H4 (cell line): ENCODE data around the gene ABHD2. TPM values are rescaled to one million over a fixed set of nuclear protein-coding genes. Genes with fewer than 3 reads are reported as not detected.
A peak's percentile ranks its signal among the peaks of the same experiment; 100 is the strongest.

Source experiments
- DNase-seq: peaks from one replicate; pipeline ENCODE4 v3.0.0-alpha.2; 2015; ENCODE audit warnings: low spot score
- total RNA-seq: library from RNA; depleted of rRNA; stranded (reverse); fragments of >200 nt; shearing (Covaris generic); gene quantifications from 2 replicates; pipeline ENCODE4 v1.2.3, GENCODE V29; 2014

The ABHD2 gene
- total RNA-seq, 1 experiment from 2014 or later: 19.0 TPM

DNA sequence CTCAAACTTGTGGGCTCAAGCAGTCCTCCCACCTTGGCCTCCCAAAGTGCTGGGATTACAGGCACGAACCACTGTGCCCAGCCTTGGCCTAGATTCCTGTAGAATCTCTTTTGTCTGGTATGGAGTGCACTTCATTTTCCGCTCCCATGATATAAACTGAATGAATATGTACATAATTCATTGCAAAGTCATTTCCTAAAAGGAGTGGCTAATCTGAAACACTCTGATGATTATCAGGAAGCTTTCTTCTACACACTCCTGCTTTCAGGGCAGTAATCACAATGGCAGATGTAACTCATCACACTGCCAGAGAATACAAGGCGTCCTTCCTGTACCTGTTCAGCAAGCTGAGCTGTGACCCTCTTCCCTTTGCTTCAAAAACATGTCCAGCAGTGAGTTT lies 104.5 kb downstream of the ABHD2 start:
- DNase-seq: no peak

DNA sequence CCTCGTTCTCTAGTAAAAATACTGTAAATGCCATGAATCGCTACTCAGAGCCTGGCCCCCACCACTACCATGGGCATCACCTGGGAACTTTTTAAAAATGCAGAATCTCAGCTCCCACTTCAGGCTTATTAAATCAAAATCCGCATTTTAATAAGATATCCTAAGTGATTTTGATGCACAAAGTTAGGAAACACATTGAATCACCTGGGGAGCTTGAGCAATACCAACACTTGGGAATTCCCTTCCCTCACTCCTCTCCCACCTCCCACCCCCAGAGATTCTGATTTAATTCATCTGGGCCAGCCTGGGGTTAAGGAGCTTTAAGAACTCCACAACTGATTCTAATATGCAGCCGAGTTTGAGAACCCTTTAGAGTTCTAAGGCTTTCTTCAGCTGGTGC lies 106.4 kb downstream of the ABHD2 start:
- no peak for DNase-seq

DNA sequence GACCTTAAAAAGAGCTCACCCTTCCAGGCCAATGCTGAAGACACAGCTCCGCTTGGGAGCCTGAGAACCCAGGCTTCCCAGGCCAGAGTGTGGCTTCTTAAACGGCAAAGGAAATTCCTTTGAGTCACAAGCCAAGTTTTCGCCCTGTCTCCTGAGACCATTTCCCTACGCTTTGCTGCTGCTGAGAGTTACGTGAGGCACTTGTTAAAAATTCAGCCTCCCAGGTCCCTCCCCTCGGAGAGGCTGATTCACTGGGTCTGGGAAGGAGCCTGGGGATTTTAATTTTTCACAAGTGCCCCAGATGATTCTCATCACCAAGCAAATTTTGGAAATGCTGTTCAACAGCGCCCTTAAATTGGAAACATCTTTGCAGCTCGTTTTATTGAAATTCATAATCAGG lies 107.6 kb downstream of the ABHD2 start:
- no peak for DNase-seq

GRCh38 chr15:89196241-89196640 lies 108.0 kb downstream of the ABHD2 start:
- no peak for DNase-seq

DNA sequence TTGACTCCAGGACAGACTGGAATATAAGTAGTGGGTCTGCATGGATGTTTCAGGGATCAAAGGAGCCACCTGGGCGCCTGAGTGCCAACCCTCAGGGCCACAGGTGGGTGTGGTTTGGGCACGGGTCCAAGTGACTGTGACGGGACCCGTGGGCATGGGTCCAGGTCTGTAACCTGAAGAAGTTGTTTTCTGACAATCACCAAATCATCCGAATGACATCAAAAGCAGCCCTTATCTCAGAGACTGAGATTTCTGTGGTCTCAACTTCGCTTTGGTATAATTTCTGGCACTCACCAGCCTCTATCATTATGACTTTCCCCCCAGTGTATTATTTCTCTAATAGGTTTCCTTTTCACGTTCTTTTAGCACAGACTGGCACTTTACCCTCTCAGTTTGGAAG lies 108.7 kb downstream of the ABHD2 start:
- DNase-seq: no peak

GRCh38 chr15:89197503-89197971 lies 109.3 kb downstream of the ABHD2 start:
- DNase-seq: no peak

- no peak for DNase-seq
These were observed 109.9 kb downstream of the ABHD2 start for GRCh38 chr15:89198196-89198595.

DNA sequence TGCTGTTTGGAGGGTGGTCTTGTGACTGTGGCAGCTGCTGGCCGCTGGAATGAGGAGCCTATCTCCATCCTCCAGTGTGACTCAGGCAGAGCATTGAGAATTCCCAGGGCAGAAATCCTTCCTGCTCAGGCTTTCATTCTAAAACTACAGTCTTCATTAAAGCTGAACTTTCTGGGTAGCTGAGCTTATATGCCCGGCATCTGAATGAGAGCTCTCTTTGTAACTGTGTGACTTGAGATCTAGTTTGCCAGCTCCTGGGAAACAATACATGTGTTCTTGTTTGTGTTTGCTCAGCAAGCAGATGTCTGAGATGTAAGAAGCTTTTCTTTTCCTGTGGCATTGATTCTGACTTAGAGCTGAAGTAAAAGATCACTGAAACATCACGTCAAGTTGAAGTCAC lies 110.7 kb downstream of the ABHD2 start:
- no peak for DNase-seq

DNA sequence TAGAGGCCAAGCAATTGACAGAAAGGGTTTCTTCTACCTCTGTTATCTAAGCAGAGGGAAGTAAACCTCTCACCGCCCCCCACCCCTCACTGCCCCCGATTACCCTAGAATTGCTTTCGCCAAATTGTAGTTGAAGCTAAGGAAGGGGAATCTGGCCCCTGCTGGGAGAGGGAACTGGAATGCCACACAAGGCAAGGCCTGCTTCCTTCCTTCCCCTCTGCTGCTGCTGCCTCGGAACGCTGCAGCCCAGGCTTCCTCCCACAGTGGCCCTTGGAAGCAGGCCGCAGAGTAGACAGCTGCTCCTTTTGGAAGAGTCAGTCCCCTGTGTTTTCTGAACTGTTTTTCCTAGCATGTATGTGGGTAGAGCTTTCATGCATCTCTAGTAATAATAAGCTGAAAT lies 111.5 kb downstream of the ABHD2 start:
- DNase-seq: no peak

DNA sequence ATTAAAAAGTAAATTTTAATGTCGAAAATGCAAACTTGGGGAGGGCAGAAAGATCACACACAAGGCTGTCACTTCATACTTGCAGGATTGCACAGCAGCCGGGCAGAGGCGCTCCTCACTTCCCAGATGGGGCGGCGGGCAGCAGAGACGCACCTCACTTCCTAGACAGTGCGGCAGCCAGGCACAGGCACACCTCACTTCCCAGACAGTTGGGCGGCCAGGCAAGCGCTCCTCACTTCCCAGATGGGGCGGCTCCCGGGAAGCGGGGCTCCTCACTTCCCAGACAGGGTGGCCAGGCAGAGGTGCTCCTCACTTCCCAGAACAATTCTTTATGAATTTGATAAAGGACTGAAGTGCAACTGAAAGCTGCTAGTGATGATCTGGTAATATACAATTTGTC lies 111.9 kb downstream of the ABHD2 start:
- no peak for DNase-seq

GRCh38 chr15:89201465-89202005 lies 113.3 kb downstream of the ABHD2 start:
- DNase-seq: no peak

DNA sequence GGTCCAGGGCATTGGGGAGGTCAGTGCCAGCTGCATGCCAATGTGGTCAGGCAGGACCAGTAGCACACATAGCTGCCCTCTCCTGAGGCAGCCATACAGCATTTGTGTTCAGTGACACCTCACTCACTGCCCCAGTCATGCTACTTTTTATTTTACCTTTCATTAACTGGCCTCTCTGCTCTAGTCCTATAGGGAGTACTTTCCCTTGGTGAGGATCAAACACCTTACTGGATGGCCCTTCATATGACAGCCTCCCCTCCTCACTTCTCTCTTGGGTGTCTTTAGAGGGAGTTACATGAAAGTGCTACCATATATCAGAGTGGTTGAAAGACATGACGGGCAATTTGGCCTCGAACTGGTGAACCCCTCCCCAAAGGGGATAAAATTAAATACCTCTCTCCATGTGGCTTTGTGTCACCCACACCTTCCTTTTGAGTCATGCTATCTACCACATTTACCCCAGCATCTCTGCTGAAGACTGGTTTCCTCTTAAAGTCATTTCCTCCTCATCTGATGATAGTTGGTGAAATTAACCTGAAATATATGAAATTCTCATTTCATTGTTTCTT lies 115.5 kb downstream of the ABHD2 start:
- DNase-seq: no peak

- DNase-seq: no peak
These were observed 117.8 kb downstream of the ABHD2 start for GRCh38 chr15:89205991-89206585.

DNA sequence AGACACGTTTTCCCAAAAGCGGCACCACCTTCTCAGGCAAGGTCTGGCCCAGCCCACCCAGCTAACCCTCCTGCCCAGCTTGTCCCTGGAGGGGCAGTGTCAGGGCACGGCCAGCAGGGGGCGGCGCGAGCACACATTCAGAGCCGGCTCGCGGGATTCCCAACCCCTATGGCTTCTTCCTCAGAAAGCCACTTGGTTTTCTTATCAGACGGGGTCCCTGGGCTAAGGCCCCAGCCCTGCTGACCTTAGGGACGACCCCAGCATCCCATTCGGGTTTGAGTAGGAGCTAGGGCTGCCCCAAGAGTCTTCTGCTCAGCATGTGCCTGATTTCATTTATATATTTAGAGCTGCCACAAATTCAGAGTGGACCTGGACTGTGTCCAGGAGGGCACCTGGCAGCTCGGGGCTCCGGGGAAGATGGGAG lies 118.7 kb downstream of the ABHD2 start:
- DNase-seq: peak; percentile 54

- DNase-seq: no peak
These were observed 120.0 kb downstream of the ABHD2 start for GRCh38 chr15:89208256-89208655.

DNA sequence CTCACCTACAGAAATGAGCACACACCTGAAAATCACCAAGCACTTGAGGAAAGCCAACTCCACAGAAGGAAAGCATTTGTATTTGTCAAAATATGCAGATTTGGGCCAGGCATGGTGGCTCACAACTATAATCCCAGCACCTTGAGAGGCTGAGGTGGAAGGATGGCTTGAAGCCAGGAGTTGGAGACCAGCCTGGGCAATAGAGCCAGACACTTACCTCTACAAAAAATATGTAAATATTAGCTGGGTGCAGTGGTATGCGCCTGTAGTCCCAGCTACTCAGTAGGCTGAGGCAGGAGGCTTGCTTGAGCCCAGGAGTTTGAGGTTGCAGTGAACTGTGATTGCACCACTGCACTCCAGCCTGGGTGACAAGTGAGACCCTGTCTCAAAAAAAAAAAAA lies 120.8 kb downstream of the ABHD2 start:
- DNase-seq: no peak

DNA sequence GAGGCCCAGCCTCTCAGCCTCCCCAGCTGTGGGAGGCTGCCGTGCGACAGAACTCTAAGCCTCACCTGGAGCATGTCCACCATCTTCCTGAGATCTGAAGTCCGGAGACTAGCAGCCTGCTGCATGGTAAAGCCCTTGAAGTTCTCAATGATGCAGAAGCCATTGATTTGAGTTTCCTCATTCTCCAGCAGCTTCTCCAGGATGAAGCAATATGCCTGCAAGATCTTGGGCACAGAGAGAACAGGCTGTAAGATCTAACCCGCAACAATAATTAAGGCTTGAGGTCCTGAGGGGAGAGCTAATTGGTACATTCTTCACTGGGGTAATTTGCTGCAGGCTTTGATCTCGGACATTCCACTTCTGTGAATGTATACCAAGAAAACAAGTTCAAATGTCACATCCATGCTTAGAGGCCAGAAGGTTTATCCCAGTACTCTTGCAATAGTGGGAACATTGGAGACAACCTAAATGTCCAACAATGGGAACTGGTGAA lies 123.5 kb downstream of the ABHD2 start:
- DNase-seq: no peak

GRCh38 chr15:89215627-89216026 lies 127.4 kb downstream of the ABHD2 start:
- DNase-seq: no peak

DNA sequence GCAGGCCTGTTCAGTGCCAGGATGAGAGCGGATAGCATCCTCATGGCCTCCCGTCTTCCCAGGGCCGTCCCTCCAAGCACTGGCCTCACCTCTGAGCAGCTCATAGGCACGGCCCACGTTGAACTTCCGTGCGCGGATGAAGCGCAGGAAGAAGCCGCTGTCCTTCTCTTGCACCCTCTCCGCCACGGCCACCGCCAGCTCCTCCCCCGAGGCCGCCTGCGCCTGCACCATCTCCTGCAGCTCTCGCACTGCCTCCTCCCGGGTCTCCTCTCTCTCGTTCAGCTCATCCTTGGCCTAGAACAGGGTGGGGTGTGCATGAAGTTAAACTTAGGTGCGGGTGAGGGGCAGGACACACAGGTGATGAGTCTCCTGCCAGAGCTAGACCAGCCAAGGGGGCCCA lies 128.8 kb downstream of the ABHD2 start:
- no peak for DNase-seq

DNA sequence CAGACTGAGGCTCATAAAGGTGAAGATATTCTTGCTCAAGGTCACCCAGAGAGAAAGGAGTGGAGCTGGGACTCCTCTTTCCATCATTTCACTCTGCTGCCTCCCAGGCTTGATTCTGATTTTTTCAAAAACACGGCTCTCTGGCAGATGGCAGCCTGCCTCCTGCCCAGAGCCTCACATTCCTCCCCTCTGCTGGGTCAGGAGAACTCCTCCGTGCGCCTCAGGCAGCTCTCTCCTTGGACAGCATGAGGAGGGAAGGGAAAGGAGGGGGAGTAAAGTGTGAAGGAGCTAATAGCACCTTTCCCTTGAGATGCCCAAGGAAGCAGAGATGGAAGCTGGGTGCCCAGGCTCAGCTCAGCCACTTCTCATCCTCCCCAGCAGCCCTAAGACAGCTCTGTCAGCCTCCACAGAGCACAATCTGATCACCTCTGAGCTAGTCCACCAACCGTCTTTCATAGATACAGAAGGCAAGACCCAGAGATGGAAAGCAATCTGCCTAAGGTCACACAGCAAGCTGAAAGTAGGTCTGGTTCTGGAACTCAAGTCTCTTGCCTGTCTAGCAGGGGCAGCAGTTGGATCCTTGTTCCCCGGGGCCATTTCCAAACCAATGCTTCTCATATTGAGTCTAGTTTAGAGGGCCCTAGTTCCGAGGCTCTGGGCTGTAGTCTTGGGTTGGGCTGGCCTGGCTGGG lies 129.6 kb downstream of the ABHD2 start:
- no peak for DNase-seq

GRCh38 chr15:89218531-89218930 lies 130.3 kb downstream of the ABHD2 start:
- DNase-seq: no peak

DNA sequence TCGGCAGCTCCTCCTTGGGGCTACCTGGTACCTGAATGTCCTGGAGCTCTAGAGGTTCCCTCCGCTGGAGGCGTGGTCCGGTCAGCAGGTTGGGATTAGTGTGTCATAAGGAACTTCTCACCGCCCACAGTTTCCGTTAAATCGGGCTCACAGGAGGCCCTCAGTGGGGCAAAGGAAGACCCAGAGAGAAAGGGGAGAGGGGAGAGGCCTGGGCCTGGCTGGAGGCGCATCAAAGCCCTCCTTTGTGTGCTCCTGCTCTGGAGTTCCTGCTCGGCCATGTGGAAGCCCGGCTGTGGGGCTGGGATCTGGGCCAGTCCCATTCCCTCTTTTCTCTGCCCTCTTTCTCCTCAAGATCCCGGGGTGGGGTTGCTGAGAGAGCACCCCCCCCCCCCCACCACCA lies 133.3 kb downstream of the ABHD2 start, which contains the start of gene RLBP1:
Gene RLBP1, minus strand, starts transcription at position 37 of the 400 bp plus-strand sequence. CDS start 2,604 bp downstream, outside the sequence.
- DNase-seq: no peak

GRCh38 chr15:89225588-89225987 lies 137.3 kb downstream of the ABHD2 start:
- DNase-seq: no peak
